Measurements from ENCODE around the gene PPP1R2C.

PPP1R2C gene

DNA sequence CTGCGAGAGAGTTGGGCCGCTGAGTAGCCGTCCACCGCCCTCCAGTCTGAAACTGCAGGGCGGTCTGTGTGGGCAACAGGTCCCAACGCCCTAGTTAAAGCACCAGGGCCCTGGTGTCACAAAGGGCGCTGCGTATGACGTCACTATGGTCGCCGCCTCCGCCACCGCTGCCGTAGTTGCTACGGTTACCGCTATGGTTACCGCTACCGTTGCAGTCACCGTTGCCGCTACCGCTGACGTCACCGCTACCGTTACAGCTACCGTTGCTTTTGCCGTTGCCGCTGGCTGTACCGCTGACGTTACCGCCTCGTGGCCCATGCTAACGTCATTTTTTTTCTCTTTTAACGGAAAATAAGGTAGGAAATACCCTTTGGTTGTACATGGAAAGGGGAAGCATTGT, at the start of gene PPP1R2C:
Gene PPP1R2C, minus strand, starts transcription at position 68 of the 400 bp plus-strand sequence. CDS start 84 bp downstream, outside the sequence.
- DNase-seq (ENCODE audit: low read depth, low spot score) = no peak

DNA sequence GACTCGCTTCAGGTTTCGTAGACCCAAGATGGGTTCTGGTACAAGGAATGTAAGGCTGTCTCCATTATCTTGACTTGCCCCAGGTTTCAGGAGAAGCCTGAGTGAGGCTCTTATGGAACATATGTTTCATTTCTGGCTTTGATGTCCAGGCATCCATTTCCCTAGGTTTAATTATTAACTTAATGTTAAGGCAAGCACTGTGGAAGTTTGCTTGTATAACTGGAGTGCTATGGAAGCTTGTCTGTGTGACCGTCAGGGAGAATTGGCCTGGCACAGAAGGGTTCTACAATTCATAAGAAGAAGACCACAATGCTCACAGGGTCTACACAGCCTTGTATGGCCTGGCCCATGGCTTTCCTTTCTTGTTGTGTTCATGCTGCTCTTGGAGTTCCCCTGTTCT, 47.2 kb upstream of the PPP1R2C start:
- no peak for DNase-seq (ENCODE audit: low read depth, low spot score)

DNA sequence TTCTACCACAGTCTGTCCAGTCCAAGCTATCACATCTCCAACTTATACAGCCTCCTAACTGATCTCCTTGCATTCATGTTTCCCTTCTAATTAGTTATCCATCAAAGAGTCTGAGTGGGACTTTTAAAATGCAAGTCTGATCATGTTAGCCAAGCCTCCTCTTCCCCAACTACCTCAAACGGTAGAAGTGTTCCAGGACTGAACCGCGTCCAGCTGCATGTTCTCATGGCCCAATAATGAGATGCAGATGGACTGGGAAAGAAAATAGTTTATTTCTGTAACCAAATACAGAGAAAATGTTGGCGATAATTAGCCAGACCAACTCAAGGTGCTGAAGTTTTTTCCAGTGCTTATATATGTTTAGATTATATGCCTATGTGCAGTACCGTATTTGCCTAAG, 46.6 kb upstream of the PPP1R2C start:
- no peak for DNase-seq (ENCODE audit: low read depth, low spot score)

DNA sequence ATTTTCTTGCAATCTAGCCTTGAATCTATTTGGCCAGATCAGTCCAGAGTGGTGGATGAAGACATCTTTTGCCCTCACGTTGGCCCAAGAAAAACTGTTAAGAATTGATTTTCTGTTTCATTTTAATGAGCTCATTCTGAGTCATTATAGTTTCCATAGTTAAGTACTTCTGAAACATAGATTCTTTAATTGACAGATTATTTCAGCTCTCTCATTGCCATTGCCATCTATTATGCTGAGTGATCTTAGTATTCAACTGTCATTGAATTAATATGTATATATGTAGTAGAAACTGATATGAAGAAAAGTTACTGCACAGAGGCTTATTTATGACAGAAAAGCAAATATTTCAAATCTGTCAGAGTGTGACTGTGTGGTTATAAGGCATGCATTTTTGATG, 45.5 kb upstream of the PPP1R2C start:
- no peak for DNase-seq (ENCODE audit: low read depth, low spot score)

DNA sequence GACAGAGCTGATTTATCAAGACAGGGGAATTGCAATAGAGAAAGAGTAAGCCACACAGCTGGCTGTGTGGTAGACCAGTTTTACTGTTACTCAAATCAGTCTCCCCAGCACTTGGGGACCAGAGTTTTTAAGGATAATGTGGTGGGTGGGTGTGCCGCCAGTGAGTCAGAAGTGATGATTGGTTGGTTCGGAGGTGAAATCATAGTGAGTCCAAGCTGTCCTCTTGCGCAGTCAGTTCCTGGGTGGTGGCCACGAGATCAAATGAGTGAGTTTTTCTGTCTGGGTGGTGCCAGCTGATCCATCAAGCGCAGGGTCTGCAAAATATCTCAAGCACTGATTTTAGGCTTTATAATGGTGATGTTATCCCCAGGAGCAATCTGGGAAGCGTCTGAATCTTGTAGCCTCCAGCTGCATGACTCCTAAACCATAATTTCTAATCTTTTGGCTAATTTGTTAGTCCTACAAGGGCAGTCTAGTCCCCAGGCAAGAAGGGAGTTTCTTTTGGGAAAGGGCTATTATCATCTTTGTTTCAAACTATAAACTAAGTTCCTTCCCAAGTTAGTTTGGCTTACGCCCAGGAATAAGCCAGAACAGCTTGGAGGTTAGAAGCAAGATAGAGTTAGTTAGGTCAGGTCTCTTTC, 44.0 kb upstream of the PPP1R2C start:
- no peak for DNase-seq (ENCODE audit: low read depth, low spot score)

DNA sequence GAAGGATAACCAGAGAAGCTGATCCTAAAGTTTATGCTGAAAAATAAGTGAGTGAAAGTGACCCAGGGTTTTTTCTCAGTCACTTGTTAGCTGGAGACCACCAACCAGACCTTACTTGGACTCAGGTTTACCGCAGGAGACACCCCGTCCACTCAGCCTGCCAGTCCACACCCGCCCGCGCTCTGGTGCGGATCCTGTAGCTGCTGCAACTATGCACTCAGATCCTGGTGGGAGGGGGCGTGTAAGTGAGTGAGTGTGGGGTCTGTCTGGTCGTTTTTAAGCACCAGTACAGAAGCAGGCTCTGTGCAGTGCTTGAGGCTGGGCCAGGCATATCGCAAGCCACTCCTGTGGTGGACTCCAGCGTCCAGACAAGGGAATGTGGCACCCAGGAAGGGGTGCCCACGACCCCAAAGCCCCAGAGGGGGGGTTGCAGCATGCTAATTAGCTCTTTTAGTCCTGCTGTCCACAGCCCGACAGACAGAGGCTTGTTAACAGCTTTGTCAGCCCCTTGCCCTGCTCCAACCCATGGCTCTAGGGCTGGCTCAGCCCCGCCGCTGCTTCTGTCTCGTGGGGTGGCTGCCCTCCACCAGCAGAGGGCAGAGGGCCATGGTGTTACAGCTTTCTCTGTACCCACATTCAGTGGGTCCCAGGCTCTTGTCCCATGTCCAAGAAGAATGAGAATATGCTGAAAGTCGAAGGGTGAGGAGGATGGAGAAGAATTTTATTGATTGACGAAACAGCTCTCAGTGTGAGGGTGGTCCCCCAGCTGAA, 40.4 kb upstream of the PPP1R2C start:
- DNase-seq (ENCODE audit: low read depth, low spot score) = peak; percentile 15

DNA sequence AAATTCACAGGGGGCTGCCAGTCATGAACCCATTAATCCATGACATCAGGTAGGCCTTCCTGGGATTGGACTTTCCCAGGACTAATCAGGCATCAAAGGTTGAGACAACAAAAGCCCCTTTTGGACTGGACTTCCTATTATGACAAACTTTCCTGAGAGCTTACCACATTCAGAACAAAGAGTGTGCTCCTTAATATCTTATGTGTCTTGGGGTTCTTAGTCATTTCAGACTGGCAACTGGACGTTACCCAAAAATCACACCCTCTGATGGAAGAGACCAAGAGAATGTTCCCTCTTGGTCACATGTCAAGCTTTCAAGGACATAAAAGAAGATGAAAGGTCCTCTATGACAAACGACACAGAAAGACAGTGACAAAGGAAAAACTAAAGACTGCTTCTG, 31.6 kb upstream of the PPP1R2C start:
- DNase-seq (ENCODE audit: low read depth, low spot score) = no peak

DNA sequence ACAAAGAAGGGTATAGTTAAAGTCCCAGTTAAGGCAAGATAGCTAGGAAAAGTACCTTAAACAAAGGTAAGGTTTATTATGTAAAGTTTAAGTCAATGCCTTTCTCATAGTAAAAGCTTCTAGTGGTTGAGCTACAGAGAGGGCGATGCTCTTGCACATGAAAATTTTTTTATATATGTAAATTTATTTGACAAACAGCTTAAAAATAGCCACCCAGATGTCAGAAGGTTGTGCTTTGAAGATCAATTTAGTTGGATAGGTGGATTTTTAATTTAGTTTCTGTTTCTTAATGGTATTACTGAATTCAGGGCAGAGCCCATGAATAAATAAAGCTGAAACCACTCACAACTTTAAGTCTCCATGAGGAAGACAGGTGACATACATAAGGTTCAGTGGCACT, 29.4 kb upstream of the PPP1R2C start:
- DNase-seq (ENCODE audit: low read depth, low spot score) = no peak

DNA sequence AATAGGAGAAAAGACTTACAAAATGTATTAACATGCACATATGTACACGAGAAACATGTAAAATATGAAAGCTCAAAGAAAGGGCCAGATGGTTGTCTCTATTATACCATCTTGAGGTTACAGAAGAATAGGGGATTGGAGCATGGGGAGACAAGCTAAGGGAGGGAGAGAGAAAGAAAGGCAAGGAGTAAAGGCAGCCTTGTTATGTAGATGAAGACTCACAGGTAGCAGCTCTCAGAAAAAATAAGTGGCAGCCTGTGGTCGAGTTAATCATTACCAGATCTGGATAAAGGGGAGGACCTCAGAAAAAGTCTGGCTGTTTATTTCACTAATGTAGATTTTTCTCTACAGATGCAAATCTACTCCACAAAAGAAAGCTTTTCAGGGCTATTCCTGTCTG, 26.6 kb upstream of the PPP1R2C start:
- DNase-seq (ENCODE audit: low read depth, low spot score) = peak; percentile 12

DNA sequence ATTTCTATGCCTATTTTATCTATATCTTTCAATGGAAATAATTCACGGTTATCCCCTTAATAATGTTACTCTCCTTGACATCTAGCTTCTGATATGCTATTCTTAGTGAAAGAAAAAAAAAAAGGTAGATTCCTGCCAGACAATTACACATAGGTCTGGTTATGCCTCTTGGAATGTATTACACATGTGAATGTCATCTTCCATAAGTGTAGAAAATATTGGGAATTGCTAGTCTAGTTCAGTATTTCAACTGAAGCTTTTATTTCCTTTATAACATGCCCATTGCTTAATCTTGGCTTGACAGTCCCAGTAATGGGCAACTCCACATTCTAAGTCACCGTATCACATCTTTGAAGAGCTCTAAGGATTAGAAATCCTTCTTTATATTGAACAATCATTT, 25.4 kb upstream of the PPP1R2C start:
- no peak for DNase-seq (ENCODE audit: low read depth, low spot score)

DNA sequence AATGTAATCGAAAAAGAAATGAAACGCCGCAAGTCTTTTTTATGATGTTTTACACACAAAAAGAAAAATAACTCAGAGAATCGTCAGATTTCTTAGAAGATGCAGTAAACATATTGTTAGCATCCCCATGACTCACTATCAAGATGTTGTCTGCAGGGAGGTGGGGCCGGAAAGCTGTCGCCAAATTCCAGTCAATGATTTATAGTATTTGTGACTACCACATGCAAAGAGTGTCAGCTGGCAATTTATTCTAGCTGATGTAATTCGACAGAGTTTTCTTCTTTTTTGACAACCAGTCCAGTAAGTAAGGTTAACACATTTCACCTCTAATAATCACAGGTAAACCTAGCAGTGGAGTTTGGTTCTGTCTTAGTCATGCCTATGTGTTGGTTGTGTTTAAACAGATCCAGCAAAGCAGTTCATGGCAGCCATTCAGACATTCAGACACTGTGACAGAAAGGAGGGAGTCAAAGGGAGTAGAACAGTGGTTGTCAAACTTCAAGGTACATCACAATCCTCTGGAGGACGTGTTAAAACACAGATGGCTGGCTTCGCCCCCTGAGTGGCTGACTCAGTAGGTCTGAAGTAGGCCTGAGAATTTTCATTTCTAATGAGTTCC, 19.8 kb upstream of the PPP1R2C start:
- peak; percentile 6 for DNase-seq (ENCODE audit: low read depth, low spot score)

DNA sequence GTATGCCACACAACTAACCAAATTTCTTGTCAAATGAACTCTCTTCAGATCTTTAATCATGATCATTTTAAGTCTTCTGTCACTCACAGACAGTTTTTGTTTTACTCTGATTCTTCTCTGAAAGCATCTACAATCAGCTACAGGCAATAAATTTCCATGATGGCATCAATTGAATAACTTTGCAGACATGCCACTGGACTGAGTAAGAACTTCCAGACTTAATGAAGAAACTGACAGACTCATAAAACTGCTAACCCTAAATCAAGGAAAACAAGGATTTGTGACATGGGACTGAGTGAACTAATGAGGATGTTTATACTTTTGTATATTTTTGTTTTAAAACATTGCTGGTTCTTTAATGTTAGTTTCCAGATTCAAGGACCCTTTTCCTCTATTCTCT, 5.5 kb upstream of the PPP1R2C start:
- no peak for DNase-seq (ENCODE audit: low read depth, low spot score)

DNA sequence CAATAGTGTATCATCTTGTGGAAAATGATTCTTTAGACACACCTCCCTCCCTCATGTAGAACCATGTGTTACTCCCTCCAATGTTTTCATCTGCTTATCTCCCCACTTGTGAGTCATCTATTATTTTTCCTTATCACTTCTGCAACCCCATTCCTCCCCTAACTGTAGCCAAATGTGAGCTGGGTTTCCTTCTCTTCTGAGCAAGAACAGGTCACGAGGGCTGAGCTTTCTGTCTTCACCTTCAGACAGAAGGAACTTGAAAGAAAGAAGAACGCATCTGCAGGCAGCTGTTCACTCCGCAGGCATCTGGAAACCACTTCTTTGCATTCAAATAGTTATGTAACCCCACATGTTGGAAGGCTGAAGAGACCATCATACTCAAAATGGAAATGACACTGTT, 1.8 kb downstream of the PPP1R2C start:
- DNase-seq (ENCODE audit: low read depth, low spot score) = no peak

DNA sequence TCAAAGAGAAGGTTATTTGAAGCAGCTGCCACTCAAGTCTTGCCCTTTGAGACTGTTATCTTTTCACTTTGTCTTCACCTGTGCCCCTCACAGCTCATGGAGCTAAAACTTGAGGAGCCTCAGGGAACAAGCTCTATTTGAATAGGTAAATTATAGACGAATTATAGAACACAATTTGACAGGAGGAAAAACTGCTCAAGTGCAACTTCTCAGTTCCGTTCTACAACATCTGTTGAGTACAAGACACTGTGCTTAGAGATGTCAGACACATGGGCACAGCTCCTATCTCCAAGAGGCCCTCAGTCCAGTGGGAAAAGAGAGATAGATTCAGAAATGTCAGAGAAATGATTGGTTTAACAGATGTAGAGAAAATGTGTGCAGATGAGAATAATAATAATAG, 5.1 kb downstream of the PPP1R2C start:
- DNase-seq (ENCODE audit: low read depth, low spot score) = no peak

DNA sequence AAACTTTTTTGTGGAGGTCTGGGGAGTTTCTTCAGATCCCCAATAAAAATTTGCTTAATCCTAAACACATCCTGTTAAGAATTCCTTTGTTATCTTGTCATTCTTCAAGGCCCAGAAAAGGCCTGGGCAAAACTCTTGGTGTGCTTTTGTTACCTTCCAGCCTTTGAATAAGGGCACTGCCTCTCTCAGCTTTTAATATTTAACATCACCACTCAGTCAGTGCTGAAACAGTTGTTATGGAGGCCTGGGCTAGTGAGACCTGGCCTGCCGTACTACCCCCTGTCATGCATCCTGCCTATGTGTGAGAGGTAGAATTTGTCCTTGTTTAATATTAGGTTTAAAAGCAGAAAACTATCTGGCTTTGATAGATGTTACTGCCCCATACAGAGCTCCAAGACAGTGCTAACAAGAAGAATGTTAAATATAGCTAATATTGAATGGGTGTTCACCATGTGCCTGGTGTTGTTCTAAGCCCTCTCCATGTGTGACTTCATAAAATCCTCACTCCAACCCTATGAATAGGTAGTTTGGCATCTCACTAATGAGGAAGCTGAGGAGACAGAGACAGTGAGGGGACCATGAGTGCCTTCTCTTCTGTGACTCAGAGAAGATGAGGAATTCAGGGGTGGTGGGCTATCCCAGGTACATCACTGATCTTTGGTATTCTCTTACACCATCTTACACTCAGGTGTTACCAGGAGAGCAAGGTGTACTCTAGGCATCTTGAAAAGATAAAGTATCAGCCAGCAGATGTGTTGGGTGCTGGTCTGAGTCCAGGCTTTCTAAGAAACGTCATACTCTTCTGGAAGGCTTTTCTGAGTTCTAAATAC, 6.2 kb downstream of the PPP1R2C start:
- DNase-seq (ENCODE audit: low read depth, low spot score) = no peak

DNA sequence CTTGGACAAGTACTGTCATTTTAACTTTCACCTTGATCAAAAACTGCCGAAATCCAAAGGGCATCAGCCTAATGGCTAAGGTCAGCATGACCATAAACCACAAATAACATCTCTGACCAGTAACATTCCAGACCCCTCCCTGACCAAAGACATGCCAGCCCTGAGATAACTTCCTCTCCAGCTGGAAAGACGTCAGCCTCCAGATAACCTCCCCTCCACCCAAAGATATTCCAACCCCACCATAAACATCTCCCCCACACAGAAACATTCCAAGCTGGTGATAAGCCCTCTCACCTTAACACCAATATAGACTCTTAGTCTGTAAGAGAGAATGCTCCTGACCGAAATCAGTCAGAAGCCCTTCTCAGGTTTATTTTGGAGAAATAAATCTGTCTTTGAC, 7.4 kb downstream of the PPP1R2C start:
- DNase-seq (ENCODE audit: low read depth, low spot score) = peak; percentile 28

DNA sequence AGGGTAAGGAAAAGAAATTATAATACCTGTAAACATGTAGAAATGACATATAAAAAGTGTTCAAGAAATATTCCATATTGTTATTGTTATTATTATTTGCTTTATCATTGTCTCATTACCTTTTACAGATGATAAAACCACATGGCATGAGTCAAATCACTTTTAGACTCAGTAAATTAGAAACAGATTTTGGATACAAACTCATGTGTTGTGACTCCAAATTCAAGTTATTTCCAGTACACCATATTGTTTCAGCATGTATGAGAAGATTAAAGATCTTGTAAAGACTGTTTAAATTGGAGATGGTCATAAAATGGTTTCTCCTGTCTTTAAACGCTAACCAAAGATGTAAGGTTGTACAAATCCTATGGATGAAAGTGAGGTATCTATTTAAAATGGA, 18.1 kb downstream of the PPP1R2C start:
- no peak for DNase-seq (ENCODE audit: low read depth, low spot score)

DNA sequence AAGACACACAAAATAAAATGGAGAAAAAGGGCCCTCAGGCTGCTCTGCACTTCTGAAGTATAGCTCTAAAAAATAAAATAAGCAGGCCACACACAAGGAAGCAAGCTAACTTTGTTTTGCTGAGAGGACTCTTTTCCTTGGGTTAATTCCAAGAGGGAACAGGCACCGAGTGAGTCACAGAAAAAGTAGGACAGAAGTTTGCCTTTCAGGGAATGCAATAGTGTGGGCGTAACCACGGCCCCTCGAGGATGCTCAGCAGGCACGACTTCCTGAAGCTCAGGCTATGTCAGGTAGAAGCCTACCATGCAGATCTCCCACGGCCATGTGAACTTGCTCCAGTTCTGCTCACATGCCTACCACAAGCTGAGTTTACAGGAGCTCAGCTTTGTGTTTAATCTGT, 22.1 kb downstream of the PPP1R2C start:
- no peak for DNase-seq (ENCODE audit: low read depth, low spot score)

DNA sequence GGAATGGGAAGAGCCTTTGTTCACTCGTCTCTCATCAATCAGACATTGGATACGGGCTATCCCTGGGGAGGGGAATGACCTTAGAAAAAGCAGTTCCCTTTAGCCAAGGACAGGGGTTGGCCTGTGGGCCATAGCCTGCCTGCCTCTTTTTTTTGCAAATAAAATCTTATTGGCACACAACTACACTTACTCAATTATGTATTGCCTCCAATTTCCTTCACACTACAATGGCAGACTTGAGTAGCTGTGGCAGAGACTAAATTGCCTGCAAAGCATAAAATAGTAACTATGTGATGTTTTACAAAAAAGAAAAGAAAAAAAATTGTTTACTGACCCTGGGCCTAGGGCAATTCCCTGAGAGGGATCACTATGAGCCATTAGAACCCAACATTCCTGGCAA, 23.4 kb downstream of the PPP1R2C start:
- no peak for DNase-seq (ENCODE audit: low read depth, low spot score)

DNA sequence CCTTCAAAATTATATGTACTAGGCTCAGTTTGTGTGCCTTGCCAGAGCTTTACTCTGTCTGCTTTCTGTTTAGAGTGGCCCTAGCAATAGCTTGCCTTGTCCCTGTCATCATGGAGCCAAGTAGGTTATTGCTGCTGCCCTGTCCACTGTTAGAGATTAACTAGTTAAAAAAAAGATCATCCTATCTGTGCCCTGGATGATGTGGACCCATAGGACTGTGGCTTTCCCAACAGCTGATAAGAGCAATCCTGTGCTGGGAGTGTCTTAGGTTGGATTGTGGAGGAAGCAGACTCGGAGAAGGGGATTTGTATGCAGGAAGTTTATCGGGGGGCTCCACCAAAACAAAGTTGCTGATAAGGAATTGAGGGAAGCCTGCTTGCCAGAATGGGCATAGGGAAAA, 23.8 kb downstream of the PPP1R2C start:
- DNase-seq (ENCODE audit: low read depth, low spot score) = no peak

DNA sequence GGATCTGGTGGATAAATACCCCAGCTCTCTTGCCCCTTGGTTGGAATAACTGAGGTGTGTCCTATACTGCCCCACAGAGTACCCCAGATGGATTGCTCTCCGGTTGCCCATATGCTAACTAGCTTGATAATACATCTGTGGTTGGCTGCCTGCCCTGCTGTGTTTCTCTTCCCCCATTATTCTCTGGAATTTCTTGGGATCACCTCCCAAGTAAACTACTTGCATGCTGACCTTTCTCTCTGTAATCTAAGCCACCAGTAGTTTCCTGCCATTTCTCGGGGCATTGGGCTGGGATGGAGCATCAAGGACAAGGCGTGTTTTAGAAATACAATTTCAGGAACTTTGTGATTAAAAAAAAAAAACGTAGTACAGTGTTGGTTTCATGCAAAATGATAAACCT, 25.2 kb downstream of the PPP1R2C start:
- DNase-seq (ENCODE audit: low read depth, low spot score) = no peak

DNA sequence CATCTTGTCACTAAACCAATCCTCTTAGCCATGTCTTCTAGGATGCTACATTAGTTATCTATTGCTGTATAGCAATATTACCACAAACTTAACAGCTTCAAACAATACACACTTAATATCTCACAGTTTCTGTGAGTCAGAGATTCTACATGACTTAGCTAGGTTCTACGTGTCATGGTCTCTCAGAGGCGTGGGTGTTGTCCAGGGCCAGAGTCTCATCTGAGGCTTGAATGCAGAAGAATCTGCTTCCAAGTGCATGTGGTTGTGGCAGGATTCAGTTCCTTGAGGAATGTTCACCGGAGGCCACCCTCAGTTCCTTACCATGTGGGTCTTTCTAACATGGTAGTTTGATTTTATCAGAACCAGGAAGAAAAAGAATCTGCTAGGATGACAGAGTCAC, 26.4 kb downstream of the PPP1R2C start:
- no peak for DNase-seq (ENCODE audit: low read depth, low spot score)
